ENCODE measurements around the gene KRT7. TPM values are rescaled to one million over a fixed set of nuclear protein-coding genes. Genes with fewer than 3 reads are reported as not detected.

The KRT7 gene
- total RNA-seq, 4 donors from 2014 or later = 95.8 to 176 (median 123) TPM

GRCh38 chr12:52210925-52211650 lies 22.0 kb upstream of the KRT7 start:
- WGBS = 76% methylated on average over 10 of the region's 10 CpGs
- Histone ChIP-seq H3K9me3 (no peaks in the 10 kb centered on the region), H3K36me3 (no peaks in the 10 kb centered on the region), H3K27me3 (no peaks in the 10 kb centered on the region), H3K4me1 (peaks cover 72% of the 10 kb centered on the region), H3K4me3 (no peak overlapping the region), H3K27ac (peak overlapping the region; percentile 47)
- TF ChIP-seq POLR2AphosphoS5 (IDR thresholded peaks at IDR 0.05) (no peak), EP300 (IDR thresholded peaks at IDR 0.05) (no peak), POLR2A (IDR thresholded peaks at IDR 0.05) (no peak), CTCF (IDR thresholded peaks at IDR 0.05) (no peak)
- DNase-seq (ENCODE audit: low spot score in 2 of 2) = peak in 1 of 2 donors; percentile 67

GRCh38 chr12:52211716-52212585 lies 21.1 kb upstream of the KRT7 start:
- Histone ChIP-seq H3K4me1 (peaks cover 73% of the 10 kb centered on the region), H3K4me3 (no peak overlapping the region), H3K27ac (no peak overlapping the region), H3K9me3 (no peaks in the 10 kb centered on the region), H3K36me3 (no peaks in the 10 kb centered on the region), H3K27me3 (no peaks in the 10 kb centered on the region)
- TF ChIP-seq POLR2AphosphoS5 (IDR thresholded peaks at IDR 0.05) = no peak
- TF ChIP-seq EP300 (IDR thresholded peaks at IDR 0.05) = no peak
- TF ChIP-seq POLR2A (IDR thresholded peaks at IDR 0.05) = no peak
- TF ChIP-seq CTCF (IDR thresholded peaks at IDR 0.05) = no peak
- peak in 1 of 2 donors; percentile 60 for DNase-seq (ENCODE audit: low spot score in 2 of 2)
- WGBS = 82% methylated on average over 7 of the region's 13 CpGs

GRCh38 chr12:52212701-52213563 lies 20.1 kb upstream of the KRT7 start:
- TF ChIP-seq CTCF (IDR thresholded peaks at IDR 0.05) = no peak
- TF ChIP-seq EP300 (IDR thresholded peaks at IDR 0.05) = no peak
- no peak for TF ChIP-seq POLR2AphosphoS5 (IDR thresholded peaks at IDR 0.05)
- TF ChIP-seq POLR2A (IDR thresholded peaks at IDR 0.05) = no peak
- Histone ChIP-seq H3K27ac (no peak overlapping the region), H3K27me3 (no peaks in the 10 kb centered on the region), H3K9me3 (no peaks in the 10 kb centered on the region), H3K36me3 (no peaks in the 10 kb centered on the region), H3K4me3 (no peak overlapping the region), H3K4me1 (peaks cover 73% of the 10 kb centered on the region)
- 81% methylated on average over 13 of the region's 13 CpGs for WGBS
- peak in 1 of 2 donors; percentile 66 for DNase-seq (ENCODE audit: low spot score in 2 of 2)

- Histone ChIP-seq H3K9me3 (no peaks in the 10 kb centered on the region), H3K4me1 (peaks cover 73% of the 10 kb centered on the region), H3K36me3 (no peaks in the 10 kb centered on the region), H3K4me3 (no peak overlapping the region), H3K27ac (no peak overlapping the region), H3K27me3 (no peaks in the 10 kb centered on the region)
- peak in 1 of 2 donors; percentile 78 for DNase-seq (ENCODE audit: low spot score in 2 of 2)
- TF ChIP-seq EP300 (IDR thresholded peaks at IDR 0.05) (no peak), CTCF (IDR thresholded peaks at IDR 0.05) (peak; percentile 56 to 96)
- 30% methylated on average over 12 of the region's 13 CpGs for WGBS
Observed at GRCh38 chr12:52213564-52214420, 19.3 kb upstream of the KRT7 start.

Data from suprapubic skin (tissue), 4 donors.